Gastrocnemius medialis (tissue), 4 donors: Measurements from ENCODE around the gene SLAMF8. TPM values are rescaled to one million over a fixed set of nuclear protein-coding genes. Genes with fewer than 3 reads are reported as not detected.

Source experiments
- ATAC-seq, 2 donors: fragments of 150-250 bp; one replicate each; pipeline ENCODE4 v1.9.1; 2016
- DNase-seq, 2 donors: peaks; one replicate each; pipeline ENCODE4 v3.0.0-alpha.2; 2019
- H3K27ac ChIP-seq, 4 donors: fragments of 200-600 bp; sonication (generic); 1 replicate in 1 of 4; 2 replicates in 3 of 4; pipeline ENCODE4 v1.5.1; 2016 to 2018; ENCODE audit warnings: mild to moderate bottlenecking in 2 of 4, moderate library complexity in 1 of 4
- H3K27me3 ChIP-seq, 3 donors: fragments of 200-600 bp; sonication (generic) in 2 of 3; 1 replicate in 1 of 3; 2 replicates in 2 of 3; pipeline versions ENCODE4 v1.5.1 to v1.6.0; 2016 to 2019; ENCODE audit warnings: mild to moderate bottlenecking in 1 of 3, moderate library complexity in 1 of 3
- H3K36me3 ChIP-seq, 2 donors: fragments of 200-600 bp; sonication (generic) in 1 of 2; one replicate each; pipeline ENCODE4 v1.5.1; 2017 to 2018
- H3K4me1 ChIP-seq, 2 donors: fragments of 200-600 bp; sonication (generic) in 1 of 2; one replicate each; pipeline ENCODE4 v1.5.1; 2016 to 2017; ENCODE audit warnings: mild to moderate bottlenecking in 2 of 2
- H3K4me3 ChIP-seq, 4 donors: fragments of 200-600 bp; sonication (generic) in 3 of 4; 1 replicate in 1 of 4; 2 replicates in 3 of 4; pipeline ENCODE4 v1.5.1; 2016 to 2019; ENCODE audit warnings: mild to moderate bottlenecking in 2 of 4
- H3K9me3 ChIP-seq, 3 donors: fragments of 200-600 bp; sonication (generic) in 2 of 3; 1 replicate in 1 of 3; 2 replicates in 2 of 3; pipeline ENCODE4 v1.5.1; 2016 to 2019
- POLR2A ChIP-seq, 2 donors: fragments of 450-650 bp; IDR thresholded peaks; one replicate each; pipeline ENCODE4 v1.6.1; 2017; ENCODE audit warnings: antibody characterized with exemption in 2 of 2, mild to moderate bottlenecking in 2 of 2, moderate library complexity in 2 of 2
- in situ Hi-C, 4 donors: fragments of 200-750 bp; cut with MboI; loops; one replicate each; pipeline versions ENCODE4 v1.15.0 to v1.8.0; 2017; ENCODE audit warnings: low sequenced_read_pairs in 4 of 4
- intact Hi-C: fragments of 100-400 bp; cut with DNase I; formaldehyde crosslinking; loops from one replicate; pipeline ENCODE4 v1.15.1; 2023; ENCODE audit warnings: low total_unique reads
- total RNA-seq, 4 donors: library from RNA; depleted of rRNA; stranded (reverse); fragments of >200 nt; gene quantifications; one replicate each; pipeline versions ENCODE4 v1.1.0 to v1.2.3, GENCODE V29; 2016
- TF ChIP-seq, protein P1 (sequence below), 5 experiments: fragments of 450-650 bp in 3 of 5; fragments of 200-600 bp in 2 of 5; sonication (generic) in 2 of 5; IDR thresholded peaks in 4 of 5; conservative IDR thresholded peaks in 1 of 5; 1 replicate in 4 of 5; 2 replicates in 1 of 5; pipeline ENCODE4 v1.5.1; 2016 to 2019; ENCODE audit warnings: antibody characterized with exemption in 5 of 5, mild to moderate bottlenecking in 3 of 5, moderate library complexity in 3 of 5

The SLAMF8 gene
- total RNA-seq, 4 donors from 2014 or later: 0.75 to 2.3 (median 2.0) TPM; not detected in 1

GRCh38 chr1:159829822-159830465 is 3.3 kb downstream of the SLAMF8 start:
- no peaks in the 10 kb centered on the region for H3K9me3 ChIP-seq
- H3K27me3 ChIP-seq: no peaks in the 10 kb centered on the region
- in situ Hi-C loops: no loop called here
- ATAC-seq (peak; percentile 73 to 94), DNase-seq (peak; percentile 43 to 53)
- TF ChIP-seq POLR2A (IDR thresholded peaks at IDR 0.05): no peak
- TF ChIP-seq, protein P1, sequence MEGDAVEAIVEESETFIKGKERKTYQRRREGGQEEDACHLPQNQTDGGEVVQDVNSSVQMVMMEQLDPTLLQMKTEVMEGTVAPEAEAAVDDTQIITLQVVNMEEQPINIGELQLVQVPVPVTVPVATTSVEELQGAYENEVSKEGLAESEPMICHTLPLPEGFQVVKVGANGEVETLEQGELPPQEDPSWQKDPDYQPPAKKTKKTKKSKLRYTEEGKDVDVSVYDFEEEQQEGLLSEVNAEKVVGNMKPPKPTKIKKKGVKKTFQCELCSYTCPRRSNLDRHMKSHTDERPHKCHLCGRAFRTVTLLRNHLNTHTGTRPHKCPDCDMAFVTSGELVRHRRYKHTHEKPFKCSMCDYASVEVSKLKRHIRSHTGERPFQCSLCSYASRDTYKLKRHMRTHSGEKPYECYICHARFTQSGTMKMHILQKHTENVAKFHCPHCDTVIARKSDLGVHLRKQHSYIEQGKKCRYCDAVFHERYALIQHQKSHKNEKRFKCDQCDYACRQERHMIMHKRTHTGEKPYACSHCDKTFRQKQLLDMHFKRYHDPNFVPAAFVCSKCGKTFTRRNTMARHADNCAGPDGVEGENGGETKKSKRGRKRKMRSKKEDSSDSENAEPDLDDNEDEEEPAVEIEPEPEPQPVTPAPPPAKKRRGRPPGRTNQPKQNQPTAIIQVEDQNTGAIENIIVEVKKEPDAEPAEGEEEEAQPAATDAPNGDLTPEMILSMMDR (IDR thresholded peaks at IDR 0.05 in 4 of 5, conservative IDR thresholded peaks at IDR 0.05 in 1 of 5): no peak
- no peaks in the 10 kb centered on the region for H3K36me3 ChIP-seq
- H3K27ac ChIP-seq: peak overlapping the region in 1 of 4 donors; percentile 63
- intact Hi-C loops: loop anchor here (2.0 kb wide), 2 partner anchors 25 to 49 kb away; partner anchors contain the start of gene DUSP23
- no peak overlapping the region for H3K4me3 ChIP-seq
- H3K4me1 ChIP-seq: peaks cover 0 to 10% of the 10 kb centered on the region in 2 donors

DNA sequence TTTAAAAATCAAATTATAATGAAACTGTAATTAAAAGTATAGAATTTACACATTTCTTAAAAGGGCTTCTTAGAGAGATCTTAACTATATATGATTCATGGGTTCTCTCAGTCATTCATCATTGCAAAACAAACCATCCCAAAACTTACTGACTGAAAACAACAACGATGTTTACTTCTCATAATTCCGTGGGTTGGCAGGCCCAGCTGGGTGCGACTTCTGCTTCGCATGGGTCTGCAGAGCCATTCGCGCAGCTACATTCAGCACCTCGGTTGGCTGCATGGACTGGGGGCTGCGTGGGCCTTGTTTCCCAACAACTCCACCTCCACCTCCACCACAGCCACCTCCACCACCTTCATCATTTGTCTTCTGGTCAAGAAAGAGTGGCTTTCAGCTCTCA is 4.0 kb downstream of the SLAMF8 start:
- in situ Hi-C loops (no loop called here), intact Hi-C loops (loop anchor here (2.0 kb wide), 1 partner anchor 50 kb away; the partner anchor contains the start of gene DUSP23)

DNA sequence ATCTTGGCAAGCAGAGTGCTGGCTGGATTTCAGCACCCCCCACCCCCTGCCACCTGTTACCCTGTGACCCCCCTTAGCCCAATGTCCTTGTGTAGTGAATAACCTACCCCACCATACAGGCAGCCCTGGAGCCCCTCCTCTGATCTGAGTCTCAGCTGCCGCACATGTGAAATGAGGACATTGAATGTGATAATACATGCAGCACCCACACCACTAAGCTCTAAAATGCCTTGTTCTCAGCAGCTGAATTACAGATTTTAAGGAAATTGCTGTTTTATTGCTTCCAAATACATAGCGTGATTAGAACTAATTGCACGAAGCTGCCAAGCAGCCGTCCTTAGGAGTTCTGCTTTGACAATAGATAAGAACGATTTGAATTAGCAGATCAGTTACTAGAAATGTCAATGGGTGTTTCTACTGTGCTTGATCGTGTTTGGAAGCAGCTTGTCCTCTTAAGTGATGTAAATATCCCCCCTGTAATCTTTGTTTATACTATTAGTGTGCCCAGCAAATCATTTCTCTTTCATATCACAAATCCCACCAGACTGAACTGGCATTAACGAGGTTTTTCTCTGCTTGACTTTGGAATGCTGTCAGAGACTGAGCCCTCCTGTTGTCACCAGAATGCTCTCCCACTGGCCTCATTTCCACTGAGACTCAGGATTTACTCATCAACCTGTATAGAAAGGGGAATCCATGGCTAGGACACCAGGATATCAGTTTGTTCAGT is 4.9 kb downstream of the SLAMF8 start:
- Histone ChIP-seq H3K27me3 (no peaks in the 10 kb centered on the region), H3K9me3 (no peaks in the 10 kb centered on the region), H3K4me1 (peaks cover 0 to 15% of the 10 kb centered on the region in 2 donors), H3K27ac (no peak overlapping the region), H3K36me3 (no peaks in the 10 kb centered on the region), H3K4me3 (no peak overlapping the region)
- in situ Hi-C loops: no loop called here
- DNase-seq (no peak), ATAC-seq (no peak)
- intact Hi-C loops: loop anchor here (2.0 kb wide), 1 partner anchor 51 kb away; the partner anchor contains the start of gene DUSP23
- no peak for TF ChIP-seq POLR2A (IDR thresholded peaks at IDR 0.05)
- TF ChIP-seq, protein P1 (IDR thresholded peaks at IDR 0.05 in 4 of 5, conservative IDR thresholded peaks at IDR 0.05 in 1 of 5): no peak

More for the DNA sequence above, 4.0 kb downstream of the SLAMF8 start:
- Histone ChIP-seq H3K36me3 (no peaks in the 10 kb centered on the region), H3K4me1 (peaks cover 0 to 14% of the 10 kb centered on the region in 2 donors), H3K4me3 (no peak overlapping the region), H3K27ac (no peak overlapping the region), H3K9me3 (no peaks in the 10 kb centered on the region), H3K27me3 (no peaks in the 10 kb centered on the region)
- no peak for DNase-seq
- TF ChIP-seq, protein P1 (IDR thresholded peaks at IDR 0.05 in 4 of 5, conservative IDR thresholded peaks at IDR 0.05 in 1 of 5): no peak
- TF ChIP-seq POLR2A (IDR thresholded peaks at IDR 0.05): no peak
- no peak for ATAC-seq

- no peak for DNase-seq
- in situ Hi-C loops: no loop called here
- Histone ChIP-seq H3K9me3 (no peaks in the 10 kb centered on the region), H3K4me1 (peaks cover 0 to 15% of the 10 kb centered on the region in 2 donors), H3K36me3 (peaks cover 0 to 2% of the 10 kb centered on the region in 2 donors), H3K27me3 (no peaks in the 10 kb centered on the region), H3K4me3 (no peak overlapping the region), H3K27ac (no peak overlapping the region)
- no peak for TF ChIP-seq POLR2A (IDR thresholded peaks at IDR 0.05)
- TF ChIP-seq, protein P1 (IDR thresholded peaks at IDR 0.05 in 4 of 5, conservative IDR thresholded peaks at IDR 0.05 in 1 of 5): no peak
- intact Hi-C loops: no loop called here
- no peak for ATAC-seq
These were observed 5.6 kb downstream of the SLAMF8 start for GRCh38 chr1:159832309-159832708.
